Measurements from ENCODE around the gene RFNG.

DNA sequence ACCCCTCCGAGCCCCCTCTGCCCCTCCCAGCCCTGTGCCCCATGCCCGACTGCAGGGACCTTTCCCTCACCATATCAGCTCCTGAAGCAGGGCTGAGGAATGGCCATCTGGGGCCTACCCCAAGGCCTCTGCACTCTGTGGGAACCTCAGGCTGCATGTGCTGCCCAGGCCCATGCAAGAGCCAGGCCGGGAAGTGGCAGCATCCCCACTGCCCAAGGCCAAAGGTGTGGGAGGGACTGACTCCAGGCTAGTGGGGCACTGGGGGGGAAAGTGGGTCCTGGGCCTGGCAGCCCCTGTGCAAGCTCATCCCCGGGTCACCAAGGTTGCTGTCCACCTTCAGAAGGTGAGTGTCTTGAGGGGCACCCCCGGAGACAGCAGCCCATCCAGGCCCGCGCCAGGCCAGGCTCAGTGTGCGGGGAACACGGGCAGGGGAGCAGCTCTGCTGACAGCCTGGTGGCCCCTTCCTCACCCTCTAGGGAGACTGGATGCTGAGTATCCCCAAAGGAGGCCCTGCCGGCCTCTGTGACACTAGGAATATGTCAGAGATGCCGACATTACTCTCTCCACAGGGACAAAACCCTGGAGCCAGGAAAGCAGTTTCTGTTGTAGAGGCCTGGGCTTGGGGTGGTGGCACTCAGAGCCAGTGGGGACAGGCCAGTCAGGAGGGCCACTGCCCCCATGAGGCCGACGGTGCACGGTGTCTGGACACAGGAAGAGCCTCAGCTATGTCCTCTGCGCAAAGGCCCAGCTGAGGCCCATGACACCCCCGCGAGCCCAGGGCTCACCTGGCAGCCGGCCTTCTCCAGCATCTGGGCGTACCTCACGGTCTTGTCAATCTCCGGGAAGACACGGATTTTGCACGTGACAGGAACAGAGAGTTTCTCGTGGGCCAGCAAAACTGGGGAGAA is 10.7 kb upstream of the RFNG start:
- TF ChIP-seq, protein P1, sequence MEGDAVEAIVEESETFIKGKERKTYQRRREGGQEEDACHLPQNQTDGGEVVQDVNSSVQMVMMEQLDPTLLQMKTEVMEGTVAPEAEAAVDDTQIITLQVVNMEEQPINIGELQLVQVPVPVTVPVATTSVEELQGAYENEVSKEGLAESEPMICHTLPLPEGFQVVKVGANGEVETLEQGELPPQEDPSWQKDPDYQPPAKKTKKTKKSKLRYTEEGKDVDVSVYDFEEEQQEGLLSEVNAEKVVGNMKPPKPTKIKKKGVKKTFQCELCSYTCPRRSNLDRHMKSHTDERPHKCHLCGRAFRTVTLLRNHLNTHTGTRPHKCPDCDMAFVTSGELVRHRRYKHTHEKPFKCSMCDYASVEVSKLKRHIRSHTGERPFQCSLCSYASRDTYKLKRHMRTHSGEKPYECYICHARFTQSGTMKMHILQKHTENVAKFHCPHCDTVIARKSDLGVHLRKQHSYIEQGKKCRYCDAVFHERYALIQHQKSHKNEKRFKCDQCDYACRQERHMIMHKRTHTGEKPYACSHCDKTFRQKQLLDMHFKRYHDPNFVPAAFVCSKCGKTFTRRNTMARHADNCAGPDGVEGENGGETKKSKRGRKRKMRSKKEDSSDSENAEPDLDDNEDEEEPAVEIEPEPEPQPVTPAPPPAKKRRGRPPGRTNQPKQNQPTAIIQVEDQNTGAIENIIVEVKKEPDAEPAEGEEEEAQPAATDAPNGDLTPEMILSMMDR (IDR thresholded peaks at IDR 0.05): no peak
- TF ChIP-seq POLR2A (IDR thresholded peaks at IDR 0.05): no peak

Data from thyroid gland (tissue), 4 donors.